ENCODE results near the gene GLP2R. TPM values are rescaled to one million over a fixed set of nuclear protein-coding genes. Genes with fewer than 3 reads are reported as not detected.

Gene GLP2R
- total RNA-seq, 2 experiments from 2014 or later, result not detected

DNA sequence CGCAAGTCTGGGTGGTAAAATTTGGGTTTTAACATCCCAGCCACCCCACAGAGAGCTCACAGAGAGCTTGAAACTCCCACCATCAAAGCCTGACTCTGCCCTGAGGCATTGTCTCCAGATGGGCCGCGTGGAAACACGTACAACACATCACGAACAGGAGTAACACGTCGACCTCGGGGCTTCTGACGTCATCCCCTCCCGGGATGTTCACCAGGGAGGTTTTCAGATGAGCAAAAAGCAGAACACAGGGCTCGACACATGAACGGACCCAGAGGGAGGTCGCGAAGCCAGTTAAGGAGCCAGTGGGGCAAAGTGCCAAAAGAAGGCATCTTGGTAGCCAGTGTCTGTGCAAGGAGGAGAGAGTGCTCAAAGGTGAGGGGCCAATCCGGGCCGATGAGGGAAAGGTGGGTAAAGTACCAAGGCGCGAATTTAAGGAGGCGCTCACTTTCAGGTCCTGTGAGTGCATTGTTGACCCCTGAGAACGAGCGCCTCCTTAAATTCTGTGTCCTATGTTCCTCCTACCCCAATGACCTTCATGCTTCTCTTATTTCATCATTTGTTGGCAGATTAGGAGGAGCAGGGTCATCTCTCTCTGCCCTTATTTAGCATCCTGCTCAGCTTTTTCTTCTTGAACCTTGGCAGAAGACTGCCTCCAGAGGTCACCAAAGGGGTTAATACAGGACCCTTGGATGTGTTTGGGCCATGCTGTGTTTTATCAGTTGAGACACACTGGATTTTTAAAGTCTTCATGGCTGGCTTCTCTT is 73.7 kb downstream of the GLP2R start:
- Histone ChIP-seq H3K9me2 (ENCODE audit: insufficient read depth, low read length) (no peaks in the 10 kb centered on the region), H2AFZ (ENCODE audit: low read length) (no peak overlapping the region), H3K36me3 (ENCODE audit: insufficient read depth, low read length) (no peaks in the 10 kb centered on the region), H3K79me2 (ENCODE audit: insufficient read depth, low read depth, low read length) (no peaks in the 10 kb centered on the region), H3K27ac (ENCODE audit: low read depth, low read length, poor library complexity, severe bottlenecking) (no peak overlapping the region), H4K20me1 (ENCODE audit: insufficient read depth, low read length) (no peaks in the 10 kb centered on the region), H3K4me1 (ENCODE audit: insufficient read depth, low read length, poor library complexity, severe bottlenecking) (no peaks in the 10 kb centered on the region), H3K4me2 (ENCODE audit: low read length) (no peak overlapping the region), H3K4me3 (ENCODE audit: low read depth, low read length, poor library complexity, severe bottlenecking) (no peak overlapping the region), H3K9me3 (ENCODE audit: low read length) (no peaks in the 10 kb centered on the region)
- DNase-seq (ENCODE audit: low spot score), result no peak
- no peak for TF ChIP-seq EZH2phosphoT487 (IDR thresholded peaks at IDR 0.05; ENCODE audit: borderline replicate concordance, low read depth, low read length)
- no peak for TF ChIP-seq CTCF (conservative IDR thresholded peaks at IDR 0.05; ENCODE audit: low read length)
- CTCF ChIA-PET (ENCODE audit: unreplicated experiment), result no interaction called here
- BruUV-seq (replicated peaks), result no TSS peak
- intact Hi-C loops (cut with micrococcal nuclease; ENCODE audit: unreplicated experiment), result no loop called here
- POLR2A ChIA-PET, result no interaction called here

- no peak overlapping the region for H2AFZ ChIP-seq (ENCODE audit: low read length)
- CTCF ChIA-PET (ENCODE audit: unreplicated experiment), result no interaction called here
- H3K4me2 ChIP-seq (ENCODE audit: low read length), result no peak overlapping the region
- no peaks in the 10 kb centered on the region for H3K9me3 ChIP-seq (ENCODE audit: low read length)
- BruUV-seq (replicated peaks), result no TSS peak
- H3K4me3 ChIP-seq (ENCODE audit: low read depth, low read length, poor library complexity, severe bottlenecking), result no peak overlapping the region
- TF ChIP-seq CTCF (conservative IDR thresholded peaks at IDR 0.05; ENCODE audit: low read length) (no peak), EZH2phosphoT487 (IDR thresholded peaks at IDR 0.05; ENCODE audit: borderline replicate concordance, low read depth, low read length) (no peak)
- no peak overlapping the region for H3K27ac ChIP-seq (ENCODE audit: low read depth, low read length, poor library complexity, severe bottlenecking)
- H3K36me3 ChIP-seq (ENCODE audit: insufficient read depth, low read length), result no peaks in the 10 kb centered on the region
- no peaks in the 10 kb centered on the region for H4K20me1 ChIP-seq (ENCODE audit: insufficient read depth, low read length)
- no peaks in the 10 kb centered on the region for H3K9me2 ChIP-seq (ENCODE audit: insufficient read depth, low read length)
- no peaks in the 10 kb centered on the region for H3K79me2 ChIP-seq (ENCODE audit: insufficient read depth, low read depth, low read length)
- POLR2A ChIA-PET, result no interaction called here
- no peaks in the 10 kb centered on the region for H3K4me1 ChIP-seq (ENCODE audit: insufficient read depth, low read length, poor library complexity, severe bottlenecking)
- DNase-seq (ENCODE audit: low spot score), result no peak
- intact Hi-C loops (cut with micrococcal nuclease; ENCODE audit: unreplicated experiment), result no loop called here
These were observed 74.4 kb downstream of the GLP2R start for GRCh38 chr17:9900044-9900594.

- ChIA-PET CTCF (ENCODE audit: unreplicated experiment) (no interaction called here), POLR2A (no interaction called here)
- no peaks in the 10 kb centered on the region for H3K9me2 ChIP-seq (ENCODE audit: insufficient read depth, low read length)
- no peaks in the 10 kb centered on the region for H3K9me3 ChIP-seq (ENCODE audit: low read length)
- DNase-seq (ENCODE audit: low spot score), result no peak
- H3K4me1 ChIP-seq (ENCODE audit: insufficient read depth, low read length, poor library complexity, severe bottlenecking), result no peaks in the 10 kb centered on the region
- BruUV-seq (replicated peaks), result no TSS peak
- H2AFZ ChIP-seq (ENCODE audit: low read length), result no peak overlapping the region
- TF ChIP-seq EZH2phosphoT487 (IDR thresholded peaks at IDR 0.05; ENCODE audit: borderline replicate concordance, low read depth, low read length) (no peak), CTCF (conservative IDR thresholded peaks at IDR 0.05; ENCODE audit: low read length) (no peak)
- H3K36me3 ChIP-seq (ENCODE audit: insufficient read depth, low read length), result no peaks in the 10 kb centered on the region
- intact Hi-C loops (cut with micrococcal nuclease; ENCODE audit: unreplicated experiment), result no loop called here
- H3K27ac ChIP-seq (ENCODE audit: low read depth, low read length, poor library complexity, severe bottlenecking), result no peak overlapping the region
- H4K20me1 ChIP-seq (ENCODE audit: insufficient read depth, low read length), result no peaks in the 10 kb centered on the region
- H3K79me2 ChIP-seq (ENCODE audit: insufficient read depth, low read depth, low read length), result no peaks in the 10 kb centered on the region
- H3K4me3 ChIP-seq (ENCODE audit: low read depth, low read length, poor library complexity, severe bottlenecking), result no peak overlapping the region
- no peak overlapping the region for H3K4me2 ChIP-seq (ENCODE audit: low read length)
These were observed 75.1 kb downstream of the GLP2R start for GRCh38 chr17:9900784-9901183.
